Measurements from ENCODE around the gene LYSET.

GRCh38 chr14:93234798-93235197 lies 49.7 kb downstream of the LYSET start:
- TF ChIP-seq EZH2phosphoT487 (IDR thresholded peaks at IDR 0.05; ENCODE audit: borderline replicate concordance, low read depth, low read length) (no peak), CTCF (conservative IDR thresholded peaks at IDR 0.05; ENCODE audit: low read length) (no peak)

Data from OCI-LY7 (cell line).